GM10248 (cell line): Measurements from ENCODE around the gene EXOC3L1.

Source experiments
- CTCF ChIA-PET: fragments of 300-600 bp; sonication (Branson Sonifier 250); formaldehyde crosslinking; extraction: SDS; loops from one replicate; lab custom pipeline; 2021; ENCODE audit warnings: antibody characterized with exemption; lab: Yijun Ruan, JAX
- POLR2A ChIA-PET: fragments of 350-650 bp; sonication (Branson Sonifier 250); formaldehyde crosslinking; extraction: SDS; loops from one replicate; lab custom pipeline; 2020; ENCODE audit warnings: antibody characterized with exemption; lab: Yijun Ruan, JAX
- DNase-seq: peaks from one replicate; pipeline ENCODE4 v3.0.0; 2012; ENCODE audit errors: extremely low spot score
- TF ChIP-seq, protein P1 (sequence below): IDR thresholded peaks from 2 replicates; pipeline ENCODE4 v1.5.1; 2012; ENCODE audit warnings: mild to moderate bottlenecking, low read depth; ENCODE audit errors: extremely low read depth, missing control alignments, control extremely low read depth

Gene EXOC3L1

DNA sequence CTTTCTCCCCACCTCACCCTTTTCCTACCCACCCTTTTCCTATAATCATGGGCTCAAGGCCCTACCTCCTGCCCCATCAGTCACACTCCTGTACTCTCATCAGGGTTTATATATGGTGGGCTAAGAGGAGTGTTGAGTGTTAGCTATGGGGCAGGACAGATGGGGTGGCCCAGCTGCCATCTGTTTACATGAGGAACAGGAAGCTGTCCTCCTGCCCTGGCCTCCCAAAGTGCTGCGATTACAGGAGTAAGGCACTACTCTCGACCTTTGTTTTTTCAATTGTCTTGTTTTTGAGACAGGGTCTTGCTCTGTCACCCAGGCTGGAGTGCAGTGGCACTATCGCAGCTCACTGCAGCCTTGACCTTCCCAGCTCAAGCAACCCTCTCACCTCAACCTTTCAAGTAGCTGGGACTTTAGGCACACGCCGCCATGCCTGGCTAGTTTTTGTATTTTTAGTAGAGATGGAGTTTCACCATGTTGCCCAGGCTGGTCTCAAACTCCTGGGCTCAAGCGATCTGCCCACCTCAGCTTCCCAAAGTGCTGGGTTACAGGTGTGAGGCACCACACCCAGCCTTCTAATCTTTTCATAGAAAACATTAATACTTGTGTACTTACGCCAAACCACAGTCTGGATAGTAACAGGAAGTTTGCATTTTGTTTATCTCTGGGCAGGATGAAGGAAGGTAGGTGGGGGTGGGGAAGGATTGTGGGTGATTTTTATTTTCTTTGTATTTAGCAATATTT, 31.9 kb downstream of the EXOC3L1 start:
- TF ChIP-seq, protein P1, sequence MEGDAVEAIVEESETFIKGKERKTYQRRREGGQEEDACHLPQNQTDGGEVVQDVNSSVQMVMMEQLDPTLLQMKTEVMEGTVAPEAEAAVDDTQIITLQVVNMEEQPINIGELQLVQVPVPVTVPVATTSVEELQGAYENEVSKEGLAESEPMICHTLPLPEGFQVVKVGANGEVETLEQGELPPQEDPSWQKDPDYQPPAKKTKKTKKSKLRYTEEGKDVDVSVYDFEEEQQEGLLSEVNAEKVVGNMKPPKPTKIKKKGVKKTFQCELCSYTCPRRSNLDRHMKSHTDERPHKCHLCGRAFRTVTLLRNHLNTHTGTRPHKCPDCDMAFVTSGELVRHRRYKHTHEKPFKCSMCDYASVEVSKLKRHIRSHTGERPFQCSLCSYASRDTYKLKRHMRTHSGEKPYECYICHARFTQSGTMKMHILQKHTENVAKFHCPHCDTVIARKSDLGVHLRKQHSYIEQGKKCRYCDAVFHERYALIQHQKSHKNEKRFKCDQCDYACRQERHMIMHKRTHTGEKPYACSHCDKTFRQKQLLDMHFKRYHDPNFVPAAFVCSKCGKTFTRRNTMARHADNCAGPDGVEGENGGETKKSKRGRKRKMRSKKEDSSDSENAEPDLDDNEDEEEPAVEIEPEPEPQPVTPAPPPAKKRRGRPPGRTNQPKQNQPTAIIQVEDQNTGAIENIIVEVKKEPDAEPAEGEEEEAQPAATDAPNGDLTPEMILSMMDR, result no peak
- CTCF ChIA-PET, result interaction anchor here (0.8 to 11.2 kb wide), 27 partner anchors 7 to 212 kb away, joined by 3 to 207 read pairs (median 4); partner anchors contain the start of genes B3GNT9, CES3 and NOL3
- DNase-seq, result no peak
- POLR2A ChIA-PET, result interaction anchor here (0.6 to 1.2 kb wide), 2 partner anchors 17 to 653 kb away, joined by 4 read pairs; no protein-coding TSS in a partner anchor

- DNase-seq, result no peak
- POLR2A ChIA-PET, result interaction anchor here (1.2 kb wide), 1 partner anchor 18 kb away, joined by 4 read pairs; no protein-coding TSS in a partner anchor
- TF ChIP-seq, protein P1, result no peak
- CTCF ChIA-PET, result interaction anchor here (0.7 to 11.2 kb wide), 22 partner anchors 10 to 211 kb away, joined by 3 to 207 read pairs (median 3); partner anchors contain the start of gene NOL3
These were observed 32.7 kb downstream of the EXOC3L1 start for GRCh38 chr16:67157106-67157748.

DNA sequence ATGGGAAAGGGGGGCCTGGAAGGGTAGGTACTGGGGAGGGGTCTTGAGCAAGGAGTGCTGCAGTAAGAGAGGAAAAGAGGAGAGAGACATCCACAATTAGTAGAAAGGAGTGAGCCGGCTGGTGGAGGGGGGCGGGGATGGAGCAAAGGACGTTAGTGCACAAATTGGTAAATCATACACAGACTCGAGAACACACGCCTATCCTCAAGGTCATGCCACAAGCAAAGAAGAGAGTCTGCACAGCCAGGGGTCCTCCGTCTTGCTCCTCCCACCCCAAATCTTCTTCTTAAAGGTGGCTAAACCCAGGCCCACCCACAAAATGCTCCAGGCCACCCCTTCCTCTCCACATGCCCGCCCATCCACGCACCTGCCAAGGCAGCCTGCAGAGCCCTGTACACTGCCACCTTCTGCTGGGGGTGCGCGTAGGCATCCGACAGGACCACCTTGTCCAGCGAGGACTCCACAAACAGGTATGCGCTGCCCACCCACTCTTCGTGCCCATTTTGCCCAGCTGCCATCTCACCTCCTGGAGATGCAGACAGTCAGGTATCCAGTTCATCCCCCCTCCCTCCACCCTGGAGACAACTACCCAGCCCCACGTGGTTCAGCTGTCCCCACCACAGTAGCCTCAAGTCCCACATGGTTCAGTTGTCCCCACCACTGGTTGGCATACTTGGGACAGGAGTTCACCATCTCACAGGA, 33.6 kb downstream of the EXOC3L1 start:
- CTCF ChIA-PET, result interaction anchor here (0.7 to 11.2 kb wide), 33 partner anchors 8 to 326 kb away, joined by 3 to 207 read pairs (median 7); partner anchors contain the start of genes CBFB, HSF4, NAE1 and NOL3
- DNase-seq, result no peak
- TF ChIP-seq, protein P1, result no peak
- POLR2A ChIA-PET, result no interaction called here

DNA sequence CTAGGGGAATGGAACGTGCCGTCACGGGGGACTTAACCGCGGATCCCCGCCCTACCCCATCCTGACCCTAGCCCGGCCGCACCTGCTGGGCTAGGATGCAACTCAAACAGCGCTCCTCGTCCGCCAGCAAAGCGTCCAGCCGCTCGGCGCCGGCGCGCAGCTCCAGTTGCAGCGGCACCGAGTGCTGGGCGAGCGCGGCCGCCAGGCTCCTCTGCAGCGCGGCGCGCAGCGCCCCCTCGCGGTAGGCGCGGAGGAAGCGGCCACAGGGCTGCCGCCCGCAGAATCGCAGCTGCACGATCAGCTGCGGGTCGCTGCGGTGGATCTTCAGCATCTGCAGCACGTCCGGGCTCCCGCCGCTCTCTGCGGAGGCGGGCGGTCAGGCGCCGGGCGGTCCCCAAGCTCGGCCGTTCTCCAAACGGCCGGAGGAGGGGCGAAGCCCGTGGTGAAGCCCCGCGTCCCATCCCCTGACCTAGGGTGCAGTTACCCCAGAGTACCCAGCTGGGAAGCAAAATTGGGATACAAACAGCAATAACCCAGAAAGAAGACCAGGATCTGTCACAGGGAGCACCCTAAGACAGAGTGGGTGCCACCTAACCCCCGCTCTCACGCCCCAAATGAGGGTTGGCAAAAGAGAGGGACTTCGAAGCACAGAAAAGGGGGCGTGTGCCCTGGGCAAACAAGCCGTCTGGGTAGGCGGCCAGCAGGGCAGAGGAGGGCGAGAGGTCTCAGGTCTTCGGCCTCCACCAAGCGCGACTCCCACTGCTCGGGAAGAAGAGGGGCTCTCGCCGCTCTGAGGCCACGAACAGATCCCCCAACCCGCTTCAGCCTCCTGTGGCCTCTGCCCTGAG, 34.4 kb downstream of the EXOC3L1 start:
- TF ChIP-seq, protein P1, result peak; percentile 96
- POLR2A ChIA-PET, result no interaction called here
- DNase-seq, result peak; percentile 88
- CTCF ChIA-PET, result interaction anchor here (0.6 to 11.2 kb wide), 72 partner anchors 8 to 325 kb away, joined by 3 to 207 read pairs (median 4); partner anchors contain the start of genes CBFB, CES3, E2F4 and EXOC3L1

GRCh38 chr16:67154578-67155294, 35.2 kb downstream of the EXOC3L1 start:
- TF ChIP-seq, protein P1, result no peak
- POLR2A ChIA-PET, result no interaction called here
- CTCF ChIA-PET, result interaction anchor here (0.7 to 11.2 kb wide), 70 partner anchors 7 to 324 kb away, joined by 3 to 207 read pairs (median 5); partner anchors contain the start of genes CBFB, CES3, E2F4 and EXOC3L1
- DNase-seq, result no peak
